Fibroblast of pulmonary artery (primary cell): ENCODE measurements around the gene ITIH3.

Source experiments
- DNase-seq: peaks from one replicate; pipeline ENCODE4 v3.0.0-alpha.2; 2010; ENCODE audit warnings: low read depth
- H3K4me3 ChIP-seq: replicated peaks from 2 replicates; pipeline ENCODE4 v1.5.1; 2011; ENCODE audit warnings: low read depth, mild to moderate bottlenecking, control low read depth, low read length, moderate library complexity
- TF ChIP-seq, protein P1 (sequence below): IDR thresholded peaks from 2 replicates; pipeline ENCODE4 v1.5.1; 2011; ENCODE audit warnings: mild to moderate bottlenecking, control low read depth, low read length, inconsistent platforms; ENCODE audit errors: missing control alignments

ITIH3 gene

DNA sequence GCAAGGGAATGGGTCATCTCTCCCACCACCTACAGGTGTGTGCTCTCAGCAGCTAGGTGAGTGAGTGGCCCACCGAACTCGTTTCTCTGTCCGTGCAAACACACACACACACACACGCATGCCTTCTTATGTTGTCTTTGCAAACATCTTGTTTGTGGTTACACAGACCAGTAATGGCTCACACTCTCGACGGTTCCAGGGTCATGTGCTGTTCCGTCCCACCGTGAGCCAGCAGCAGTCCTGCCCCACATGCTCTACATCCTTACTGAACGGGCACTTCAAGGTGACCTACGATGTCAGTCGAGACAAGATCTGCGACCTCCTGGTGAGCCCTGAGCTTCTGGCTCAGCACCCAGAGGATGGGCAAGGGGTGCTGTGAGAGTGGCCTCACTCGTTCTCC lies 12.9 kb upstream of the ITIH3 start:
- TF ChIP-seq, protein P1, sequence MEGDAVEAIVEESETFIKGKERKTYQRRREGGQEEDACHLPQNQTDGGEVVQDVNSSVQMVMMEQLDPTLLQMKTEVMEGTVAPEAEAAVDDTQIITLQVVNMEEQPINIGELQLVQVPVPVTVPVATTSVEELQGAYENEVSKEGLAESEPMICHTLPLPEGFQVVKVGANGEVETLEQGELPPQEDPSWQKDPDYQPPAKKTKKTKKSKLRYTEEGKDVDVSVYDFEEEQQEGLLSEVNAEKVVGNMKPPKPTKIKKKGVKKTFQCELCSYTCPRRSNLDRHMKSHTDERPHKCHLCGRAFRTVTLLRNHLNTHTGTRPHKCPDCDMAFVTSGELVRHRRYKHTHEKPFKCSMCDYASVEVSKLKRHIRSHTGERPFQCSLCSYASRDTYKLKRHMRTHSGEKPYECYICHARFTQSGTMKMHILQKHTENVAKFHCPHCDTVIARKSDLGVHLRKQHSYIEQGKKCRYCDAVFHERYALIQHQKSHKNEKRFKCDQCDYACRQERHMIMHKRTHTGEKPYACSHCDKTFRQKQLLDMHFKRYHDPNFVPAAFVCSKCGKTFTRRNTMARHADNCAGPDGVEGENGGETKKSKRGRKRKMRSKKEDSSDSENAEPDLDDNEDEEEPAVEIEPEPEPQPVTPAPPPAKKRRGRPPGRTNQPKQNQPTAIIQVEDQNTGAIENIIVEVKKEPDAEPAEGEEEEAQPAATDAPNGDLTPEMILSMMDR, result no peak
- H3K4me3 ChIP-seq, result no peak overlapping the region
- no peak for DNase-seq

DNA sequence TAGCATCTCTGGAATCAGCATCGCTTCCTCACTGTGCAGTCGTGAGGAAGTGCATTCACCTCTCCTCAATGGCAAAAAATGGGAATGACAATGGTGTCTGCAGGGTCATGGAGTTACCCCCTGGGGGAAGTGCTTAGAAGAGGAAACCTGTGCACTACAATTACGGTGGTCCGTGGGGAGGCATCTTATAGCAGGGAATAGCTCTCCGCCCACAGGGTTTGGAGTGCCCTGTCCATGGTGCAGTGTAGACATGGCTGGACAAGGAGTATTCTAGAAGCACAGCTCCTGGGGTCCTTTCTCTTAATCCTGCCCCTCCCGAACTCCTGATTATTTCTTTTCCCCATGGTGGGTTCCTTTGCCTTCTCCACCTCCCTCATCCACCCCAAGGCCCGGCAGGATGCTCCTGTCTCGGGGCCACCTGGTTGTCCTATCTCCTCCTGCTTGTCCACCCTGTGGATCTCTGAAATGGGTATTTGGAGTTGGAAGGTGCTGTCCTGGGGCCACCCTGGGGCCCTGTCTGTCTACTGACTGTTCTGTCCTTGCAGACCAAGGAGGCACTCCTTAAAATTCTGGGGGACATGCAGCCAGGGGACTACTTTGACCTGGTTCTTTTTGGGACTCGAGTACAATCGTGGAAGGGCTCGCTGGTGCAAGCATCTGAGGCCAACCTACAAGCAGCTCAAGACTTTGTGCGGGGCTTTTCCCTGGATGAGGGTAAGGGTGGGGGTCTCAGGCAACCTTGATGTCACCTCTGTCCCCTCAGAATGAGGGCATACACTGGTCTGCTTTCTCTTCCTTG lies 12.0 kb upstream of the ITIH3 start:
- TF ChIP-seq, protein P1, result no peak
- H3K4me3 ChIP-seq, result no peak overlapping the region
- no peak for DNase-seq

DNA sequence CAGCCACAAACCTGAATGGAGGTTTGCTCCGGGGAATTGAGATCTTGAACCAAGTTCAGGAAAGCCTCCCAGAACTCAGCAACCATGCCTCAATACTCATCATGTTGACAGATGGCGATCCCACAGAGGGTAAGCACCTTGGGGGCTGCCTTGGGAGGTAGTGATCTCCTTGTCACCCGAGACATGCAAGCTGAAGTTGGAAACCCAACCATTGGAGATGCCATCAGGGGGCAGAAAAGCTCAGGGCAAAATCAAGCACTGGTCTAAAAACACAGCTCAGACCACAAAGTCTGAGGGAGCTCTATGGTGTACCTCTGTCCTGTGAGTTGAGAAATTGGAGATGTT lies 11.4 kb upstream of the ITIH3 start:
- no peak for DNase-seq
- no peak overlapping the region for H3K4me3 ChIP-seq
- TF ChIP-seq, protein P1, result no peak

DNA sequence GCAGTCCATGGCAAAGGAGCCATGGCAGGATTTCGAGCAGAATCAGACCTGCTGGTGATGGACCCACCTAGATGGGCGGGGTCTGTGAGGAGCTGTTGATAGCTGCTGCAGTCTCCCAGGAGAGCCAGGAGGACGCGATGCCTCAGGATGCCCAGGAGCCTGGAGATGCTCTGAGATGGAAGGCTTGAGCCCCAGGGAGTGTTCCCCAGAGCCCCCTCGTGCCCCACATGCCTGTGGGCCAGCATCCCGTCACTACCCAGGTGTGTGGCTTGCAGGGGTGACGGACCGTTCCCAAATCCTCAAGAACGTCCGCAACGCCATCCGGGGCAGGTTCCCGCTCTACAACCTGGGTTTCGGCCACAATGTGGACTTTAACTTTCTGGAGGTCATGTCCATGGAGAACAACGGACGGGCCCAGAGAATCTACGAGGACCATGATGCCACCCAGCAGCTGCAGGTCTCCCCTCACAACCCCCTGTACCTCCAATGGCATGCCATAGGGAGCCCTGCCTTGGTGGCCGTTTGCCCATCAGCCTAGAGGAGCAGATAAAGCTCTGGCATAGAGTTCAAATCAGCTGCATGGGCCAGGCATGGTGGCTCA lies 10.5 kb upstream of the ITIH3 start:
- DNase-seq, result no peak
- TF ChIP-seq, protein P1, result no peak
- H3K4me3 ChIP-seq, result no peak overlapping the region

DNA sequence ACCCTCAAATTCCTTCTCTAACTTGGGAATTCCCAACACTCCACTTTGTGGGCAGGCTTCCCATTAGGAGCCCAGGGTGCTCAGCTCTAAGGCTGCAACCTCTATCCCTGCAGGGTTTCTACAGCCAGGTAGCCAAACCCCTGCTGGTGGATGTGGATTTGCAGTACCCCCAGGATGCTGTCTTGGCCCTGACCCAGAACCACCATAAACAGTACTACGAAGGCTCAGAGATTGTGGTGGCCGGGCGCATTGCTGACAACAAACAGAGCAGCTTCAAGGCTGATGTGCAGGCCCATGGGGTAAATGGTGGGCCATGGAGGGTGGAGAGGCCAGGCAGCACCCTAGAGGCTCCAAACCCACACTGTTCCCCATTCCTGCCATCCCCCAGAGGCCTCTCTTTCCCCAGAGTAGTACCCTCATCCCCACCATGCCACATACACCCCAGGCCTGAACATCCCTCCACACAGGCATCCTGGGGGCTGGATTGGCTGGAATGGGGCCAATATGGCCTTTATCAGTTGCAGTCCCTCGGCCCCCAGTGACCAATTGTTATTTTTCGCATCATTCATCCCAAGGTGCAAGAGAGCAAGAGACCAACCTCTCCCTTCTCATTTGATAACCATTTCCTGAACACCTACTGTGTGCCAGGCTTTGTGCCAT lies 9.5 kb upstream of the ITIH3 start:
- TF ChIP-seq, protein P1, result no peak
- DNase-seq, result no peak

DNA sequence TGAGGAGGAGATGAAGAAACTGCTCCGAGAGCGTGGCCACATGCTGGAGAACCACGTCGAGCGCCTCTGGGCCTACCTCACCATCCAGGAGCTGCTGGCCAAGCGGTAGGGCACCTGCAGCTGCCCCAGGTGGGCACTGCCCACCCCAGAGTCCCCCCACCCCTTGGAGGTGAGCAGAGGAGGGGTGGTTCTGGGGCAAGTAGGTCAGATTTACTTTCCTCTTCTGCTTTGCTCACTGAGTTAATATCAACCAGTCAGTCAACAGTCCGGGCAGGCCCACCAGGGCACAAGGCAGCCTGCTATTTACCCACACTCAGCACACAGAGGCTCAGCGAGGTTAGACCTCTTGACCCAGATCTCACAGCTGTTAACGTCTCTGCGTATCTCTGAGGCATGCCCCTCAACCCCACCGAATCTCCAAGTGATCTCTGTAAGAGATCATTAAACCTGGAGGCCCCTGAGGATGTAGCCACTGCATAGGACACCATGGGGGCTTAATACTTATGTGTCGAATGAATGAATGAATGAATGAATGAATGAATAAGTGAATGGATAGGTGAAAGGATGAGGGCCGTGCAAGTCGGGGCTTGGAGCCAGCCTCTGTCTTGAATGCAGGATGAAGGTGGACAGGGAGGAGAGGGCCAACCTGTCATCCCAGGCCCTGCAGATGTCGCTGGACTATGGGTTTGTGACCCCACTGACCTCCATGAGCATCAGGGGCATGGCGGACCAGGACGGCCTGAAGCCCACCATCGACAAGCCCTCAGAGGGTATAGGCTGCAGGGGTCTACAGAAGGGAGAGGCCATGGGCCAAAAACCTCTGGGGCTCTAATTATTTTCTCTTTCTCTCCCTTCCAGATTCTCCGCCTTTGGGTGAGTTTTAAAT lies 8.0 kb upstream of the ITIH3 start:
- TF ChIP-seq, protein P1, result no peak
- H3K4me3 ChIP-seq, result no peak overlapping the region
- no peak for DNase-seq

More for the DNA sequence above, 9.5 kb upstream of the ITIH3 start:
- H3K4me3 ChIP-seq, result no peak overlapping the region
